ENCODE measurements around the gene PRKG1. TPM values are rescaled to one million over a fixed set of nuclear protein-coding genes. Genes with fewer than 3 reads are reported as not detected.
"Not testable (repeated sequence)": the region's sequence is repeated elsewhere in the genome, so short reads cannot be mapped to it uniquely, and the experiment has no call there.

Gene PRKG1
- total RNA-seq, 1 experiment from 2014 or later: 7.4 TPM

DNA sequence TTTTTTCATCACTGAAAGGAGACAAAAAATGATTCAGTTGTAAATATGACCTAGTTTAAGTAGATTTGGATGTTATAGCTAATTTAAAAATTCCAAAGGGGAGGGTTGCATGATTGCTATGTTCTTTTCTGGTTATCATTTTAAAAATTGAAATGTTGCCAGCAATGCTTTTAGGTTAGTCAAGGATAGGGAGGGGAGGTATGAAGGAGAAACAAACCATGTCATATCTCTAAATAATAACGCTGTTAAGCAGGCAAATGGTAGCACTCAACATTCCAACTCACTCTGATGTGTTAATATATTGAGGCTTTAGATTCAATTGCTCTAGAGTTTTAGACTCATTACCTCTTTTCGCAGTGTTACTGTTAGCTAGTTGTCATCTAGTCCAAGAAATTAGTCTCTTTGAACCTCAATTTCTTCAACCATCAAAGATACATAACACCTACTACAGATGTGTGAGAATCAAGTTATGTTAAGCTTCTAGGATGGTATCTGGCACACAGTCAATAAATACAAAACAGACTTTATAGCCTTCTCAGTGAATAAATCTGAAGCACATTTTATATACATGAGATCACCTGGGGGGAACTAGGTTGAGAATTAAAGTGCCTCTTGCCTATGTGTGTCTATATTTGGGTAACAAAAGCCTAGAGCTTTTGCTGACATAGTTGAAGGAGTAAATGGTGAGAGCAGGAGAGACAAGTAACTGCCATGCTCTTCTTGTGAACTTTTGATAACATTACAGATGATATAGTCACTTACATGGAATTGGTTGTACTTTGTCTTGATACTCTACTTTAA, 500.2 kb downstream of the PRKG1 start:
- Histone ChIP-seq H3K9ac (ENCODE audit: low read length) (no peak overlapping the region), H3K27me3 (ENCODE audit: low read length) (no peaks in the 10 kb centered on the region), H3K27ac (ENCODE audit: low read length) (no peak overlapping the region), H3K4me3 (ENCODE audit: low read length) (no peak overlapping the region), H3K9me3 (ENCODE audit: low read length) (no peaks in the 10 kb centered on the region), H3K4me1 (ENCODE audit: insufficient read depth, low read length) (no peaks in the 10 kb centered on the region), H4K20me1 (ENCODE audit: low read length) (no peaks in the 10 kb centered on the region), H2AFZ (ENCODE audit: low read length) (no peak overlapping the region), H3K79me2 (ENCODE audit: low read length) (no peaks in the 10 kb centered on the region), H3K9me2 (replicated peaks; ENCODE audit: low read length) (no peaks in the 10 kb centered on the region), H3K36me3 (ENCODE audit: low read depth, low read length) (no peaks in the 10 kb centered on the region), H3F3A (ENCODE audit: low read length, unreplicated experiment) (no peaks in the 10 kb centered on the region), H3K4me2 (ENCODE audit: low read length) (no peak overlapping the region)
- no TSS peak for BruUV-seq (replicated peaks)
- no peak for ATAC-seq
- no peak for DNase-seq
- CTCF ChIA-PET: no interaction called here
- intact Hi-C loops (cut with micrococcal nuclease): no loop called here
- POLR2A ChIA-PET (ENCODE audit: unreplicated experiment): no interaction called here
- TF ChIP-seq EZH2 (IDR thresholded peaks at IDR 0.05; ENCODE audit: low read length, unreplicated experiment): no peak

GRCh38 chr10:51581196-51581595, 506.9 kb downstream of the PRKG1 start:
- H2AFZ ChIP-seq (ENCODE audit: low read length); ATAC-seq; H3K27me3 ChIP-seq (ENCODE audit: low read length); H3K27ac ChIP-seq (ENCODE audit: low read length); H3K36me3 ChIP-seq (ENCODE audit: low read depth, low read length); H3K9me2 ChIP-seq (replicated peaks; ENCODE audit: low read length); H3K4me2 ChIP-seq (ENCODE audit: low read length); CTCF ChIA-PET; DNase-seq; intact Hi-C loops (cut with micrococcal nuclease); H3F3A ChIP-seq (ENCODE audit: low read length, unreplicated experiment); BruUV-seq (replicated peaks); H4K20me1 ChIP-seq (ENCODE audit: low read length); H3K4me3 ChIP-seq (ENCODE audit: low read length); H3K9me3 ChIP-seq (ENCODE audit: low read length); H3K79me2 ChIP-seq (ENCODE audit: low read length); H3K9ac ChIP-seq (ENCODE audit: low read length); POLR2A ChIA-PET (ENCODE audit: unreplicated experiment); H3K4me1 ChIP-seq (ENCODE audit: insufficient read depth, low read length): not testable (repeated sequence)

DNA sequence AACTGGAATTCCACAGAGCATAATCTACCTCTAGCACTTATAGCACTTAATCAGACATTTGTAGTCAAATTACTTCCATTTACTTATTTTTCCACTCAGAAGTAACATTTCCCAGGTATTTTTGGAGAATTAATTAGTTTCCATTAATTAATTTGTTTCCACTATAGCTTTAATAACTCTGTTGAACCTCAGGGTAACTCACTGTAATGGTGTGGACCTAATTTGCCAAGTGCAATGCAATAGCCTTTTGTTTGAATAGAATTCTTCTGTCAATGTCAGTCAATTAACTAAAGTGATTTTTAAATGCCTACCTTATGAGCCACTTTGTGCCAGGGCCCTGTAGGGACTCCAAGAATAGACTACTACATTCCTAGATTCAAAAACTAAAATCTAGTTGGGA, 509.7 kb downstream of the PRKG1 start:
- Histone ChIP-seq H3K4me1 (ENCODE audit: insufficient read depth, low read length) (no peaks in the 10 kb centered on the region), H3K27ac (ENCODE audit: low read length) (no peak overlapping the region), H3K9me3 (ENCODE audit: low read length) (peaks cover 5% of the 10 kb centered on the region; the same call in 1 of the 2 replicates), H4K20me1 (ENCODE audit: low read length) (no peaks in the 10 kb centered on the region), H3K9me2 (replicated peaks; ENCODE audit: low read length) (no peaks in the 10 kb centered on the region), H3K27me3 (ENCODE audit: low read length) (no peaks in the 10 kb centered on the region), H3K79me2 (ENCODE audit: low read length) (no peaks in the 10 kb centered on the region), H3K4me3 (ENCODE audit: low read length) (no peak overlapping the region), H3F3A (ENCODE audit: low read length, unreplicated experiment) (no peaks in the 10 kb centered on the region), H3K9ac (ENCODE audit: low read length) (no peak overlapping the region), H3K36me3 (ENCODE audit: low read depth, low read length) (no peaks in the 10 kb centered on the region), H3K4me2 (ENCODE audit: low read length) (no peak overlapping the region), H2AFZ (ENCODE audit: low read length) (no peak overlapping the region)
- TF ChIP-seq EZH2 (IDR thresholded peaks at IDR 0.05; ENCODE audit: low read length, unreplicated experiment) (no peak), EZH2phosphoT487 (IDR thresholded peaks at IDR 0.05; ENCODE audit: borderline replicate concordance, low read length) (no peak)
- TF ChIP-seq, protein P1, sequence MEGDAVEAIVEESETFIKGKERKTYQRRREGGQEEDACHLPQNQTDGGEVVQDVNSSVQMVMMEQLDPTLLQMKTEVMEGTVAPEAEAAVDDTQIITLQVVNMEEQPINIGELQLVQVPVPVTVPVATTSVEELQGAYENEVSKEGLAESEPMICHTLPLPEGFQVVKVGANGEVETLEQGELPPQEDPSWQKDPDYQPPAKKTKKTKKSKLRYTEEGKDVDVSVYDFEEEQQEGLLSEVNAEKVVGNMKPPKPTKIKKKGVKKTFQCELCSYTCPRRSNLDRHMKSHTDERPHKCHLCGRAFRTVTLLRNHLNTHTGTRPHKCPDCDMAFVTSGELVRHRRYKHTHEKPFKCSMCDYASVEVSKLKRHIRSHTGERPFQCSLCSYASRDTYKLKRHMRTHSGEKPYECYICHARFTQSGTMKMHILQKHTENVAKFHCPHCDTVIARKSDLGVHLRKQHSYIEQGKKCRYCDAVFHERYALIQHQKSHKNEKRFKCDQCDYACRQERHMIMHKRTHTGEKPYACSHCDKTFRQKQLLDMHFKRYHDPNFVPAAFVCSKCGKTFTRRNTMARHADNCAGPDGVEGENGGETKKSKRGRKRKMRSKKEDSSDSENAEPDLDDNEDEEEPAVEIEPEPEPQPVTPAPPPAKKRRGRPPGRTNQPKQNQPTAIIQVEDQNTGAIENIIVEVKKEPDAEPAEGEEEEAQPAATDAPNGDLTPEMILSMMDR (conservative IDR thresholded peaks at IDR 0.05; ENCODE audit: low read depth, low read length): no peak
- no peak for ATAC-seq
- intact Hi-C loops (cut with micrococcal nuclease): no loop called here
- ChIA-PET CTCF (no interaction called here), POLR2A (ENCODE audit: unreplicated experiment) (no interaction called here)
- no TSS peak for BruUV-seq (replicated peaks)
- DNase-seq: no peak

DNA sequence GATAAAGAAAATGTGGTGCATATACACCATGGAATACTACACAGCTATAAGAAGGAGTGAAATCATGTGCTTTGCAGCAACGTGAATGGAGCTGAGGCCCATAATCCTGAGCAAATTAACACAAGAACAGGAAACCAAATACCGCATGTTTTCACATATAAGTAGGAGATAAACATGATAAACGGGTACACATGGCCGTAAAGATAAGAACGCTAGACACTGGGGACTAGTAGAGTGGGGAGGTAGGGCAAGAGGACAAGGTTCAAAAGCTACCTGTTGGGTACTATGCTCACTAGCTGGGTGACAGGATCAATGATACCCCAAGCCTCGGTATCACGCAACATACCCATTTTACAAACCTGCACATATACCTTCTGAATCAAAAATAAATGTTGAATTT, 511.5 kb downstream of the PRKG1 start:
- BruUV-seq (replicated peaks): no TSS peak
- POLR2A ChIA-PET (ENCODE audit: unreplicated experiment): no interaction called here
- H3K9me2 ChIP-seq (replicated peaks; ENCODE audit: low read length): no peaks in the 10 kb centered on the region
- no peaks in the 10 kb centered on the region for H4K20me1 ChIP-seq (ENCODE audit: low read length)
- ATAC-seq (no peak), DNase-seq (no peak)
- no peaks in the 10 kb centered on the region for H3K27me3 ChIP-seq (ENCODE audit: low read length)
- CTCF ChIA-PET: no interaction called here
- H3K9me3 ChIP-seq (ENCODE audit: low read length): no peaks in the 10 kb centered on the region
- H3K79me2 ChIP-seq (ENCODE audit: low read length): no peaks in the 10 kb centered on the region
- no peaks in the 10 kb centered on the region for H3K36me3 ChIP-seq (ENCODE audit: low read depth, low read length)
- no peaks in the 10 kb centered on the region for H3F3A ChIP-seq (ENCODE audit: low read length, unreplicated experiment)
- no peak overlapping the region for H3K27ac ChIP-seq (ENCODE audit: low read length)
- H3K4me1 ChIP-seq (ENCODE audit: insufficient read depth, low read length): no peaks in the 10 kb centered on the region
- H3K4me2 ChIP-seq (ENCODE audit: low read length): no peak overlapping the region
- no peak overlapping the region for H3K9ac ChIP-seq (ENCODE audit: low read length)
- no peak overlapping the region for H3K4me3 ChIP-seq (ENCODE audit: low read length)
- TF ChIP-seq EZH2phosphoT487 (IDR thresholded peaks at IDR 0.05; ENCODE audit: borderline replicate concordance, low read length) (no peak), EZH2 (IDR thresholded peaks at IDR 0.05; ENCODE audit: low read length, unreplicated experiment) (no peak)
- TF ChIP-seq, protein P1 (conservative IDR thresholded peaks at IDR 0.05; ENCODE audit: low read depth, low read length): no peak
- no peak overlapping the region for H2AFZ ChIP-seq (ENCODE audit: low read length)
- intact Hi-C loops (cut with micrococcal nuclease): no loop called here
